ENCODE measurements around the gene ZNF451. TPM values are rescaled to one million over a fixed set of nuclear protein-coding genes. Genes with fewer than 3 reads are reported as not detected.

Gene ZNF451
- polyA plus RNA-seq, 1 donor from 2014 or later, result 60.2 TPM

GRCh38 chr6:57135885-57136284 lies 45.9 kb downstream of the ZNF451 start:
- Histone ChIP-seq H3K9me3 (ENCODE audit: low read length) (no peaks in the 10 kb centered on the region), H3K36me3 (ENCODE audit: insufficient read depth, low read length) (peaks cover 6% of the 10 kb centered on the region), H3K4me2 (ENCODE audit: low read length) (no peak overlapping the region), H3K27ac (ENCODE audit: low read length) (no peak overlapping the region), H3K9me2 (ENCODE audit: insufficient read depth, low read length) (no peaks in the 10 kb centered on the region), H3K4me3 (ENCODE audit: low read length) (no peak overlapping the region), H3K79me2 (replicated peaks; ENCODE audit: insufficient read depth, low read length) (no peaks in the 10 kb centered on the region), H3K27me3 (ENCODE audit: insufficient read depth, low read depth, low read length) (no peaks in the 10 kb centered on the region), H3F3A (ENCODE audit: insufficient read depth, low read length, poor library complexity, severe bottlenecking) (no peaks in the 10 kb centered on the region), H3K9ac (ENCODE audit: low read length) (no peak overlapping the region), H2AFZ (ENCODE audit: low read depth, low read length) (no peak overlapping the region), H4K20me1 (ENCODE audit: insufficient read depth) (no peaks in the 10 kb centered on the region)
- TF ChIP-seq CTCF (IDR thresholded peaks at IDR 0.05; ENCODE audit: poor library complexity, severe bottlenecking) (no peak), RAD21 (conservative IDR thresholded peaks at IDR 0.05) (no peak)

- Histone ChIP-seq H4K20me1 (ENCODE audit: insufficient read depth) (no peaks in the 10 kb centered on the region), H3K4me3 (ENCODE audit: low read length) (no peak overlapping the region), H3K9ac (ENCODE audit: low read length) (no peak overlapping the region), H3K9me3 (ENCODE audit: low read length) (no peaks in the 10 kb centered on the region), H3K36me3 (ENCODE audit: insufficient read depth, low read length) (peaks cover 10% of the 10 kb centered on the region), H3K4me2 (ENCODE audit: low read length) (no peak overlapping the region), H3K27ac (ENCODE audit: low read length) (no peak overlapping the region), H3K79me2 (replicated peaks; ENCODE audit: insufficient read depth, low read length) (no peaks in the 10 kb centered on the region), H2AFZ (ENCODE audit: low read depth, low read length) (no peak overlapping the region), H3F3A (ENCODE audit: insufficient read depth, low read length, poor library complexity, severe bottlenecking) (no peaks in the 10 kb centered on the region), H3K27me3 (ENCODE audit: insufficient read depth, low read depth, low read length) (no peaks in the 10 kb centered on the region), H3K9me2 (ENCODE audit: insufficient read depth, low read length) (no peaks in the 10 kb centered on the region)
- TF ChIP-seq POLR2AphosphoS5 (IDR thresholded peaks at IDR 0.05) (no peak), EP300 (conservative IDR thresholded peaks at IDR 0.05; ENCODE audit: poor library complexity, severe bottlenecking) (no peak), REST (IDR thresholded peaks at IDR 0.05; ENCODE audit: borderline replicate concordance) (no peak), MXI1 (conservative IDR thresholded peaks at IDR 0.05; ENCODE audit: poor library complexity, severe bottlenecking) (no peak), RAD21 (conservative IDR thresholded peaks at IDR 0.05) (no peak), EZH2 (IDR thresholded peaks at IDR 0.05; ENCODE audit: borderline replicate concordance, insufficient read depth, low read length, poor library complexity, severe bottlenecking) (no peak)
Observed at GRCh38 chr6:57137350-57137749, 47.4 kb downstream of the ZNF451 start.

- no peak overlapping the region for H2AFZ ChIP-seq (ENCODE audit: low read depth, low read length)
- no peaks in the 10 kb centered on the region for H3K9me2 ChIP-seq (ENCODE audit: insufficient read depth, low read length)
- no peaks in the 10 kb centered on the region for H4K20me1 ChIP-seq (ENCODE audit: insufficient read depth)
- no peaks in the 10 kb centered on the region for H3K9me3 ChIP-seq (ENCODE audit: low read length)
- TF ChIP-seq MXI1 (conservative IDR thresholded peaks at IDR 0.05; ENCODE audit: poor library complexity, severe bottlenecking) (no peak), CTCF (IDR thresholded peaks at IDR 0.05; ENCODE audit: poor library complexity, severe bottlenecking) (no peak), POLR2AphosphoS5 (IDR thresholded peaks at IDR 0.05) (no peak), REST (IDR thresholded peaks at IDR 0.05; ENCODE audit: borderline replicate concordance) (no peak), SMC3 (conservative IDR thresholded peaks at IDR 0.05; ENCODE audit: poor library complexity) (no peak), TAF1 (IDR thresholded peaks at IDR 0.05; ENCODE audit: low read depth) (no peak), EP300 (conservative IDR thresholded peaks at IDR 0.05; ENCODE audit: poor library complexity, severe bottlenecking) (no peak), EZH2 (IDR thresholded peaks at IDR 0.05; ENCODE audit: borderline replicate concordance, insufficient read depth, low read length, poor library complexity, severe bottlenecking) (no peak), RAD21 (conservative IDR thresholded peaks at IDR 0.05) (no peak)
- no peak overlapping the region for H3K27ac ChIP-seq (ENCODE audit: low read length)
- H3K4me3 ChIP-seq (ENCODE audit: low read length), result no peak overlapping the region
- H3K36me3 ChIP-seq (ENCODE audit: insufficient read depth, low read length), result peaks cover 10% of the 10 kb centered on the region
- H3F3A ChIP-seq (ENCODE audit: insufficient read depth, low read length, poor library complexity, severe bottlenecking), result no peaks in the 10 kb centered on the region
- H3K9ac ChIP-seq (ENCODE audit: low read length), result no peak overlapping the region
- no peaks in the 10 kb centered on the region for H3K79me2 ChIP-seq (replicated peaks; ENCODE audit: insufficient read depth, low read length)
- H3K4me2 ChIP-seq (ENCODE audit: low read length), result no peak overlapping the region
- H3K27me3 ChIP-seq (ENCODE audit: insufficient read depth, low read depth, low read length), result no peaks in the 10 kb centered on the region
Observed at GRCh38 chr6:57138026-57138425, 48.0 kb downstream of the ZNF451 start.

Measured in neural cell (in vitro differentiated cells).